ENCODE results near the gene SPATS2L.

- no peak for TF ChIP-seq CTCF (IDR thresholded peaks at IDR 0.05; ENCODE audit: insufficient read depth, low read length, poor library complexity, severe bottlenecking)
- TF ChIP-seq EZH2phosphoT487 (conservative IDR thresholded peaks at IDR 0.05; ENCODE audit: low read length): no peak
Measured at GRCh38 chr2:200379481-200380090, 73.1 kb downstream of the SPATS2L start.
